ENCODE results near the gene EDAR. TPM values are rescaled to one million over a fixed set of nuclear protein-coding genes. Genes with fewer than 3 reads are reported as not detected.

The EDAR gene
- total and polyA plus RNA-seq, 2 of the 8 experiments (the other 6 are each of a cell fraction or from before 2014, with no cell fraction given) = not detected

DNA sequence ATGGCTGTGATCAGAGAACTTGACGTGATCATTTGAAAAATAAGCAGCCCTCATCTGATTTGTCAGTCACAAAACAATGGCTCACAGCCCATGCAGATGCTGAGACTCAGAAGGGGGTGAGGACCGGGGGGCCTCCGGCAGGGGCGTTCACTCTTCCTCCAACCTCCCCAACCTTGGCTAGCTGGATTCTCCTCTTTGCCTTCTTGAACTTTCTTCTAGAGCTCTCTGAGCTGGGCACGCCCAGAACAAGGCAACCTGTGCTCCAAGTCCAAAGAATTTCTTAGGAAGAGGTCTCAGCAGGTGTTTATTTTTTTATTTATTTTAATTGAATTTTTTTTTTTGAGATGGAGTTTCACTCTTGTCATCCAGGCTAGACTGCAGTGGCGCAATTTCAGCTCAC lies 16.4 kb downstream of the EDAR start (continued):
- no peak for TF ChIP-seq BCL11A (IDR thresholded peaks at IDR 0.05; ENCODE audit: low read depth in 2 of 2, low read length in 2 of 2)
- no peak for TF ChIP-seq JUND (IDR thresholded peaks at IDR 0.05; ENCODE audit: low read length)
- no peak for TF ChIP-seq SAP30 (IDR thresholded peaks at IDR 0.05; ENCODE audit: insufficient read depth, insufficient replicate concordance, low read length)
- TF ChIP-seq, protein P1, sequence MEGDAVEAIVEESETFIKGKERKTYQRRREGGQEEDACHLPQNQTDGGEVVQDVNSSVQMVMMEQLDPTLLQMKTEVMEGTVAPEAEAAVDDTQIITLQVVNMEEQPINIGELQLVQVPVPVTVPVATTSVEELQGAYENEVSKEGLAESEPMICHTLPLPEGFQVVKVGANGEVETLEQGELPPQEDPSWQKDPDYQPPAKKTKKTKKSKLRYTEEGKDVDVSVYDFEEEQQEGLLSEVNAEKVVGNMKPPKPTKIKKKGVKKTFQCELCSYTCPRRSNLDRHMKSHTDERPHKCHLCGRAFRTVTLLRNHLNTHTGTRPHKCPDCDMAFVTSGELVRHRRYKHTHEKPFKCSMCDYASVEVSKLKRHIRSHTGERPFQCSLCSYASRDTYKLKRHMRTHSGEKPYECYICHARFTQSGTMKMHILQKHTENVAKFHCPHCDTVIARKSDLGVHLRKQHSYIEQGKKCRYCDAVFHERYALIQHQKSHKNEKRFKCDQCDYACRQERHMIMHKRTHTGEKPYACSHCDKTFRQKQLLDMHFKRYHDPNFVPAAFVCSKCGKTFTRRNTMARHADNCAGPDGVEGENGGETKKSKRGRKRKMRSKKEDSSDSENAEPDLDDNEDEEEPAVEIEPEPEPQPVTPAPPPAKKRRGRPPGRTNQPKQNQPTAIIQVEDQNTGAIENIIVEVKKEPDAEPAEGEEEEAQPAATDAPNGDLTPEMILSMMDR (IDR thresholded peaks at IDR 0.05; ENCODE audit: control extremely low read depth in 1 of 3, insufficient read depth in 1 of 3, low read depth in 1 of 3, low read length in 3 of 3) = no peak

Measured in H1 (cell line).